Fibroblast of skin of right quadriceps (primary cell): ENCODE measurements around the gene LOXL1.

ENCODE experiments used
- DNase-seq: peaks from one replicate; pipeline ENCODE4 v3.0.0-alpha.2; 2013

Gene LOXL1

GRCh38 chr15:73926219-73927002, at the start of gene LOXL1:
Gene LOXL1, plus strand, starts transcription at chr15:73926462. Its CDS starts 322 bp downstream, at chr15:73926784.
- DNase-seq, result peak; percentile 89

GRCh38 chr15:73879426-73879825, 46.8 kb upstream of the LOXL1 start:
- no peak for DNase-seq

- no peak for DNase-seq
Measured at GRCh38 chr15:73881579-73882320, 44.5 kb upstream of the LOXL1 start.

GRCh38 chr15:73882761-73883419, 43.4 kb upstream of the LOXL1 start:
- no peak for DNase-seq

GRCh38 chr15:73884159-73884558, 42.1 kb upstream of the LOXL1 start:
- no peak for DNase-seq

- no peak for DNase-seq
Measured at GRCh38 chr15:73885954-73886700, 40.1 kb upstream of the LOXL1 start.

- DNase-seq, result no peak
Measured at GRCh38 chr15:73886717-73887345, 39.4 kb upstream of the LOXL1 start.

GRCh38 chr15:73887481-73887880, 38.8 kb upstream of the LOXL1 start:
- DNase-seq, result no peak

- DNase-seq, result no peak
Measured at GRCh38 chr15:73888224-73889041, 37.8 kb upstream of the LOXL1 start.

GRCh38 chr15:73889053-73889761, 37.1 kb upstream of the LOXL1 start:
- DNase-seq, result no peak

GRCh38 chr15:73889762-73890124, 36.5 kb upstream of the LOXL1 start:
- no peak for DNase-seq

GRCh38 chr15:73891328-73892315, 34.6 kb upstream of the LOXL1 start:
- DNase-seq, result no peak

- no peak for DNase-seq
Measured at GRCh38 chr15:73892446-73893226, 33.6 kb upstream of the LOXL1 start.

- DNase-seq, result no peak
Measured at GRCh38 chr15:73894133-73894814, 32.0 kb upstream of the LOXL1 start.

GRCh38 chr15:73897441-73898261, 28.6 kb upstream of the LOXL1 start:
- peak; percentile 64 for DNase-seq

GRCh38 chr15:73899197-73900094, 26.8 kb upstream of the LOXL1 start:
- DNase-seq, result no peak
